ENCODE measurements around the gene LRRC7.

LRRC7 gene

GRCh38 chr1:69827732-69828131 lies 260.0 kb downstream of the LRRC7 start:
- no peak for DNase-seq (ENCODE audit: low read depth)
- H3K4me3 ChIP-seq (ENCODE audit: low read depth, low read length) = no peak overlapping the region
- TF ChIP-seq, protein P1, sequence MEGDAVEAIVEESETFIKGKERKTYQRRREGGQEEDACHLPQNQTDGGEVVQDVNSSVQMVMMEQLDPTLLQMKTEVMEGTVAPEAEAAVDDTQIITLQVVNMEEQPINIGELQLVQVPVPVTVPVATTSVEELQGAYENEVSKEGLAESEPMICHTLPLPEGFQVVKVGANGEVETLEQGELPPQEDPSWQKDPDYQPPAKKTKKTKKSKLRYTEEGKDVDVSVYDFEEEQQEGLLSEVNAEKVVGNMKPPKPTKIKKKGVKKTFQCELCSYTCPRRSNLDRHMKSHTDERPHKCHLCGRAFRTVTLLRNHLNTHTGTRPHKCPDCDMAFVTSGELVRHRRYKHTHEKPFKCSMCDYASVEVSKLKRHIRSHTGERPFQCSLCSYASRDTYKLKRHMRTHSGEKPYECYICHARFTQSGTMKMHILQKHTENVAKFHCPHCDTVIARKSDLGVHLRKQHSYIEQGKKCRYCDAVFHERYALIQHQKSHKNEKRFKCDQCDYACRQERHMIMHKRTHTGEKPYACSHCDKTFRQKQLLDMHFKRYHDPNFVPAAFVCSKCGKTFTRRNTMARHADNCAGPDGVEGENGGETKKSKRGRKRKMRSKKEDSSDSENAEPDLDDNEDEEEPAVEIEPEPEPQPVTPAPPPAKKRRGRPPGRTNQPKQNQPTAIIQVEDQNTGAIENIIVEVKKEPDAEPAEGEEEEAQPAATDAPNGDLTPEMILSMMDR (conservative IDR thresholded peaks at IDR 0.05; ENCODE audit: low read depth, low read length) = no peak

GRCh38 chr1:69833536-69833935 lies 265.8 kb downstream of the LRRC7 start:
- DNase-seq (ENCODE audit: low read depth) = peak; percentile 4
- TF ChIP-seq, protein P1 (conservative IDR thresholded peaks at IDR 0.05; ENCODE audit: low read depth, low read length) = no peak
- no peak overlapping the region for H3K4me3 ChIP-seq (ENCODE audit: low read depth, low read length)

DNA sequence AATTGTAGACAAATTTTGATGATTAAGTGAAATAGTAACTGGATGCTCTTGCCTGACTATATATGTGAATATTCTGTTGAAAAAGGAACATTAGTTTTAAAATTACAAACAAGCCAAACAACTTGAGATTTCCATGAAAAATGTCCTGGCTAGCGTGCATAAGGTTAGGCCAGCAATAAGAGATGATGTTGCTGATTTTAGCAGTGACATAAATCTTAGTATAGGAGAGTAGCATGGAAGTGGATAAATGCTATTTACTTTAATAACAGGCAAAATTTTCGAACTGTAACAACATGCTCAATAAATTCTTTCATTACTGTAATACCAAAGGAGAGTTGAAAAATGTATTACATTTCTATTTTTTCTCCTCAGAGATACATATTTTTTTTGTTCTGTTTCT lies 266.6 kb downstream of the LRRC7 start:
- no peak overlapping the region for H3K4me3 ChIP-seq (ENCODE audit: low read depth, low read length)
- DNase-seq (ENCODE audit: low read depth) = no peak
- TF ChIP-seq, protein P1 (conservative IDR thresholded peaks at IDR 0.05; ENCODE audit: low read depth, low read length) = no peak

GRCh38 chr1:69835955-69836354 lies 268.2 kb downstream of the LRRC7 start:
- H3K4me3 ChIP-seq (ENCODE audit: low read depth, low read length) = no peak overlapping the region
- TF ChIP-seq, protein P1 (conservative IDR thresholded peaks at IDR 0.05; ENCODE audit: low read depth, low read length) = no peak
- no peak for DNase-seq (ENCODE audit: low read depth)

- H3K4me3 ChIP-seq (ENCODE audit: low read depth, low read length) = no peak overlapping the region
- TF ChIP-seq, protein P1 (conservative IDR thresholded peaks at IDR 0.05; ENCODE audit: low read depth, low read length) = no peak
- peak; percentile 70 for DNase-seq (ENCODE audit: low read depth)
These were observed 269.4 kb downstream of the LRRC7 start for GRCh38 chr1:69836971-69837636.

DNA sequence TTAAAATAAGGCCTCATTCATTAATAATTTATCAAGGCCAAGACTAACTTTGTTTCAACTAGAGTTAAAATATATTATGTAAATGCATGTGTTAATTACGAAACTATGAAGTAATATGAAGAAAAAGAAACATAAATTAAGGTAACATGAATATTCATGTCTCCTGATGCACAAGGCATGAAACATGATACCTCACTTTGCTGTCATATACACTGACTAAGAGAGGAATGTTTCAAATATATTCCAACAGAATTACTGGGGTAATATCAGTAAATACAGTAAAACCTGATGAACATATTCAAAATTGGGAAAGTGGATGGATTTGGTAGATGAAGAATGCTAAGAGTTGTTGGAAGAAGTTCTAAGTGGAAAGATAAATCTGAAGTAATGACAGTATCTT lies 274.6 kb downstream of the LRRC7 start:
- DNase-seq (ENCODE audit: low read depth) = peak; percentile 35
- no peak overlapping the region for H3K4me3 ChIP-seq (ENCODE audit: low read depth, low read length)
- TF ChIP-seq, protein P1 (conservative IDR thresholded peaks at IDR 0.05; ENCODE audit: low read depth, low read length) = no peak

DNA sequence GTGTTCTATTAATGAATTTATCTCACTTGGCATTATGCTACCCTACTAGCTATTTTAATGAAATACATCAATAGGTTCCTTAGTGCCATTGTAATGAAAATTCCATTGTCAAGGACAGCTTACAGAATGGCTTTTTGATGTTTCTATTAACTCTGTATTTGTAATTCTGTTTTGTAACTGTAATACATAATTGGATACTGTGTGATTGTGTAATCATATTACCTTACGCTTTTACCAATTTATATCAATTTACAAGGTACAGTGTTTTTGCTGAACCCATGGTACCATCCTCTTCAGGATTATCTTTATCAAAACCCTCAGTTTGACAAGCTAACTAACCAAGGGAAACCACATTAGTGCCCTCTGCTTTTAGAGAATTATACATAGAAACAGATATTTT lies 277.9 kb downstream of the LRRC7 start:
- DNase-seq (ENCODE audit: low read depth) = no peak
- H3K4me3 ChIP-seq (ENCODE audit: low read depth, low read length) = no peak overlapping the region
- TF ChIP-seq, protein P1 (conservative IDR thresholded peaks at IDR 0.05; ENCODE audit: low read depth, low read length) = no peak

Measured in choroid plexus epithelial cell (primary cell).